Measurements from ENCODE around the gene EHD2.
A peak's percentile ranks its signal among the peaks of the same experiment; 100 is the strongest.
"Not testable (repeated sequence)": the region's sequence is repeated elsewhere in the genome, so short reads cannot be mapped to it uniquely, and the experiment has no call there.

The EHD2 gene

GRCh38 chr19:47714855-47715254 lies 1.6 kb downstream of the EHD2 start:
- not testable (repeated sequence) for DNase-seq (ENCODE audit: low spot score)

- DNase-seq (ENCODE audit: low spot score), result no peak
Observed at GRCh38 chr19:47716270-47716937, 3.2 kb downstream of the EHD2 start.

- not testable (repeated sequence) for DNase-seq (ENCODE audit: low spot score)
Observed at GRCh38 chr19:47718415-47719046, 5.3 kb downstream of the EHD2 start.

- no peak for DNase-seq (ENCODE audit: low spot score)
Observed at GRCh38 chr19:47719047-47719859, 6.0 kb downstream of the EHD2 start.

- DNase-seq (ENCODE audit: low spot score), result no peak
Observed at GRCh38 chr19:47720669-47721422, 7.6 kb downstream of the EHD2 start.

- no peak for DNase-seq (ENCODE audit: low spot score)
Observed at GRCh38 chr19:47723581-47723940, 10.3 kb downstream of the EHD2 start.

GRCh38 chr19:47725759-47726401 lies 12.7 kb downstream of the EHD2 start:
- no peak for DNase-seq (ENCODE audit: low spot score)

GRCh38 chr19:47726467-47726866 lies 13.2 kb downstream of the EHD2 start:
- DNase-seq (ENCODE audit: low spot score), result peak; percentile 17

GRCh38 chr19:47728295-47728694 lies 15.1 kb downstream of the EHD2 start:
- not testable (repeated sequence) for DNase-seq (ENCODE audit: low spot score)

GRCh38 chr19:47729468-47729798 lies 16.2 kb downstream of the EHD2 start:
- DNase-seq (ENCODE audit: low spot score), result peak; percentile 90

- DNase-seq (ENCODE audit: low spot score), result peak; percentile 77
Observed at GRCh38 chr19:47729799-47730520, 16.7 kb downstream of the EHD2 start.

GRCh38 chr19:47730521-47730889 lies 17.3 kb downstream of the EHD2 start:
- DNase-seq (ENCODE audit: low spot score), result no peak

GRCh38 chr19:47730910-47731309 lies 17.7 kb downstream of the EHD2 start:
- DNase-seq (ENCODE audit: low spot score), result no peak

- DNase-seq (ENCODE audit: low spot score), result no peak
Observed at GRCh38 chr19:47735131-47735530, 21.9 kb downstream of the EHD2 start.

- DNase-seq (ENCODE audit: low spot score), result no peak
Observed at GRCh38 chr19:47740866-47741519, 27.8 kb downstream of the EHD2 start.

- DNase-seq (ENCODE audit: low spot score), result no peak
Observed at GRCh38 chr19:47741544-47742140, 28.4 kb downstream of the EHD2 start.

GRCh38 chr19:47742634-47743033 lies 29.4 kb downstream of the EHD2 start:
- no peak for DNase-seq (ENCODE audit: low spot score)

GRCh38 chr19:47745010-47745901 lies 32.0 kb downstream of the EHD2 start, which contains the start of gene NOP53:
Gene NOP53, plus strand, starts transcription at chr19:47745546. Its CDS starts 14 bp downstream, at chr19:47745560.
- peak; percentile 97 for DNase-seq (ENCODE audit: low spot score)

- not testable (repeated sequence) for DNase-seq (ENCODE audit: low spot score)
Observed at GRCh38 chr19:47746129-47746528, 32.9 kb downstream of the EHD2 start.

Measured in LoVo (cell line).